LHCN-M2 (cell line): ENCODE results near the gene NEUROG1. TPM values are rescaled to one million over a fixed set of nuclear protein-coding genes. Genes with fewer than 3 reads are reported as not detected.

Experiments
- DNase-seq: peaks from one replicate; pipeline ENCODE4 v3.0.0-alpha.2; 2012; ENCODE audit warnings: low read depth
- total RNA-seq: library from RNA; depleted of rRNA; stranded (reverse); fragments of >200 nt; gene quantifications from 2 replicates; pipeline ENCODE4 v1.2.3, GENCODE V29; 2014

Gene NEUROG1
- total RNA-seq, 1 experiment from 2014 or later: not detected

- no peak for DNase-seq
Measured at GRCh38 chr5:135564331-135564730, 28.6 kb upstream of the NEUROG1 start.

GRCh38 chr5:135561266-135561665 lies 25.5 kb upstream of the NEUROG1 start:
- DNase-seq: no peak

DNA sequence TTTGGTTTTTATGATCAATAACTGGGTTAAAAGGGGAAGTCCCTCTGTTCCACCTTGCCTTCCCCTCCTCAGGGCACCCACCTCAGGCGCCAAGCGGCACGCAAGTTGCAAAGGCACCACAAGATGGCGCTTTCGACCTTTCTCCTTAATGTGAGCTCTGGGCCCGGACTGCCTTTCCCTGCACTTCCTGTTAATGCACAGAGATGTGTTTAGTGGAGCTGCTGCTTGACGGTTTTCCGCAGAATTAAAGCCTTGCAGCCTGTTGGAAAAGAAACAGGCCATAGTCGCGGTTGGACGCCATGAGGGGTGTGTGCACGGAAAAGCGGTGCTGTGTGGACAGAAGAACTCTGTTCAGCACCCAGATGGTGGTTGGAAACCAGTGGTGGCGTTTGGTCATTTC lies 25.1 kb upstream of the NEUROG1 start:
- DNase-seq: peak; percentile 58

DNA sequence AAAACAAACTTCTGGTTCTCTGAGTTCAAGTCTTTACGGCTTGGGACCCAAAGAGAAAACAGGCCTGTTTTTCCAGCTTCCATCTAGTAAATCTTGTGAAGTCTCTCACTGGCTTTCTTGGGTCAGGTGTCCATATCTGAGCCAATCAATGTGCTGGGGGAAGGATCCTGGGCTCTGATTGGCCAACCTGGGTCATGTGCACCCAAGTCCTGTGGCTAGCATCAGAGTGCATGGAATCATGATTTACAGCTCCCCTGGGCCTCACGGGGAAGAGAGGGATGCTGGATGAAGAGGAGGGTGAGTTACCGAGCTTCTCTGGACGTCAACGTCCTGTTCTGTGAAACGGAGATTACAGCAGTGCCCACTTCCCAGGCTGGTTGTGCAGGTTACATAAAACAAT lies 23.6 kb upstream of the NEUROG1 start:
- peak; percentile 29 for DNase-seq

- no peak for DNase-seq
Measured at GRCh38 chr5:135557076-135557838, 21.5 kb upstream of the NEUROG1 start.

GRCh38 chr5:135556620-135557019 lies 20.9 kb upstream of the NEUROG1 start:
- DNase-seq: no peak

DNA sequence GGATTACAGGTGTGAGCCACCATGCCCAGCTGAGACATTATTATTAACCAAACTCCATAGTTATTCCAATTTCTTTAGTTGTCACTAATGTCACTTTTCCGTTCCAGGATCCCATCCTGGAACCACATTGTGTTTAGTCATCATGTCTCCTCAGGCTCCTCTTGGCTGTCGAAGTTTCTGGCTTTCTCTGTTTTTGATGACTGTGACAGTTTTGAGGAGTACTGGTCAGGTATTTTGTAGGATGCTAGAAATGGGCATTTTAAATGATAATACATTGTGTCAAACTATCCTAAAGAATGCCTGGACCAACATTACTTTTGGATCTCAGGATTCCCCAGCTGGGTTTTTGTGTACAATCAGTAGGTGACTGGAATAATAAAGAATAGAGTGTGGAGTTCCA lies 19.8 kb upstream of the NEUROG1 start:
- DNase-seq: no peak

- DNase-seq: peak; percentile 29
Measured at GRCh38 chr5:135553688-135554462, 18.1 kb upstream of the NEUROG1 start.

GRCh38 chr5:135551593-135552447 lies 16.1 kb upstream of the NEUROG1 start:
- DNase-seq: peak; percentile 46

- no peak for DNase-seq
Measured at GRCh38 chr5:135549413-135549812, 13.6 kb upstream of the NEUROG1 start.

- DNase-seq: no peak
Measured at GRCh38 chr5:135547590-135548254, 12.0 kb upstream of the NEUROG1 start.

DNA sequence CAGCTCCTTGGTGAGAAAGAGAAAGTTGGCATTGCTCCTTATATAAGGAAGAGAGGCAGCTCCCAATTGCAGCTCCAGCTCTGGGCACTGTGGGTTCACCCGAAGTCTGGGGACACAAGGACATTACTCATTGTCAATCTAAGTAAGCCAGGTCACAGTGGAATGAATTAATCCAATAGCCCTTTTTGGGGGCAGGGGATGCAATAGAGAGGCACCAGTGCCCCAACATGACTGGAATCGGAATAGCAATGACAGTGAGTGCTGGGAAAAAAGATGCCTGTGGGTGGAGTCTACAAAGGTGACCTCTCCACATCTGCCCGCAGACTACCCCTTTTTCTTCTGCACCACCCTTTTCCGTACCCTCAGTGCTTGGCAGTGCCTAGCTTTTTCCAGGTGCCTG lies 11.1 kb upstream of the NEUROG1 start:
- DNase-seq: no peak

DNA sequence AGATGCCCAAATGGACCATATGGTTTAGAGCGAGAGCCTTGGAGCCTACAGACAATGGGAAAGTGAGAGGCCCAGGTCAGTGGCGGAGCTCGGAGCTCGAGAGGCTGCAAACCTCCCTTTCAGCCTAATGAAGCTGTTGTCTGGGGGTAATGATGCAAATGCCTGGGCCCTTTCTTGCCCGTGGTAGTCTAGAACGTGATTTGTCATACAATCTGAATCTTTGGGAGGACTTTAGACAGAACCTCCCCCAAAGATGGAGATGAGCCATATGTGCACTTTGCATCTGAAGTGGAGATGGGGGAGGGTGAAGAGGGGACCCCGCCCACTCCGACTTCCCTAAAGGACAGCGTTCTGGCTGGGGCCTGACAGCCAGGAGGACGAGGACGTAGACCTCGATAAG lies 10.3 kb upstream of the NEUROG1 start:
- DNase-seq: no peak

GRCh38 chr5:135545099-135545498 lies 9.3 kb upstream of the NEUROG1 start:
- no peak for DNase-seq

GRCh38 chr5:135543485-135544304 lies 7.9 kb upstream of the NEUROG1 start:
- no peak for DNase-seq

- no peak for DNase-seq
Measured at GRCh38 chr5:135543001-135543484, 7.3 kb upstream of the NEUROG1 start.

GRCh38 chr5:135541807-135542502 lies 6.2 kb upstream of the NEUROG1 start:
- DNase-seq: no peak

- DNase-seq: no peak
Measured at GRCh38 chr5:135539430-135540005, 3.8 kb upstream of the NEUROG1 start.

GRCh38 chr5:135538261-135538660 lies 2.5 kb upstream of the NEUROG1 start:
- DNase-seq: no peak
